BJ (cell line): Measurements from ENCODE around the gene MINDY3. TPM values are rescaled to one million over a fixed set of nuclear protein-coding genes. Genes with fewer than 3 reads are reported as not detected.
"Not testable (repeated sequence)": the region's sequence is repeated elsewhere in the genome, so short reads cannot be mapped to it uniquely, and the experiment has no call there.

Experiments
- CTCF ChIA-PET: fragments of 350-600 bp; formaldehyde crosslinking; extraction: SDS; loops from one replicate; lab custom pipeline; 2021; ENCODE audit warnings: antibody characterized with exemption, inconsistent platforms; lab: Yijun Ruan, JAX
- POLR2A ChIA-PET: fragments of 300-600 bp; sonication (Branson Sonifier 250); formaldehyde crosslinking; extraction: SDS; loops from one replicate; lab custom pipeline; 2021; ENCODE audit warnings: antibody characterized with exemption; lab: Charles Lee
- DNase-seq: peaks from one replicate; pipeline ENCODE4 v3.0.0-alpha.2; 2011; ENCODE audit warnings: low read depth
- H3K27me3 ChIP-seq: 2 replicates; pipeline ENCODE4 v1.6.0; 2011; ENCODE audit warnings: low read length; ENCODE audit not compliant: control insufficient read depth, insufficient read depth
- H3K36me3 ChIP-seq: 2 replicates; pipeline ENCODE4 v1.5.1; 2011; ENCODE audit warnings: low read length; ENCODE audit not compliant: control insufficient read depth, insufficient read depth
- H3K4me3 ChIP-seq: 2 replicates; pipeline ENCODE4 v1.5.1; 2011; ENCODE audit warnings: low read depth, mild to moderate bottlenecking, control low read depth, low read length
- polyA plus RNA-seq: library from polyadenylated mRNA; depleted of rRNA; stranded (reverse); fragments of >200 nt; gene quantifications from 2 replicates; pipeline ENCODE4 v1.2.3, GENCODE V29; 2011
- TF ChIP-seq, protein P1 (sequence below): IDR thresholded peaks from 2 replicates; pipeline ENCODE4 v1.5.1; 2011; ENCODE audit warnings: low read depth, mild to moderate bottlenecking, control low read depth, inconsistent platforms, low read length, moderate library complexity; ENCODE audit not compliant: insufficient read depth

The MINDY3 gene
- polyA plus RNA-seq, 1 experiment: 11.9 TPM

- Histone ChIP-seq H3K36me3 (no peaks in the 10 kb centered on the region), H3K4me3 (no peak overlapping the region), H3K27me3 (no peaks in the 10 kb centered on the region)
- TF ChIP-seq, protein P1, sequence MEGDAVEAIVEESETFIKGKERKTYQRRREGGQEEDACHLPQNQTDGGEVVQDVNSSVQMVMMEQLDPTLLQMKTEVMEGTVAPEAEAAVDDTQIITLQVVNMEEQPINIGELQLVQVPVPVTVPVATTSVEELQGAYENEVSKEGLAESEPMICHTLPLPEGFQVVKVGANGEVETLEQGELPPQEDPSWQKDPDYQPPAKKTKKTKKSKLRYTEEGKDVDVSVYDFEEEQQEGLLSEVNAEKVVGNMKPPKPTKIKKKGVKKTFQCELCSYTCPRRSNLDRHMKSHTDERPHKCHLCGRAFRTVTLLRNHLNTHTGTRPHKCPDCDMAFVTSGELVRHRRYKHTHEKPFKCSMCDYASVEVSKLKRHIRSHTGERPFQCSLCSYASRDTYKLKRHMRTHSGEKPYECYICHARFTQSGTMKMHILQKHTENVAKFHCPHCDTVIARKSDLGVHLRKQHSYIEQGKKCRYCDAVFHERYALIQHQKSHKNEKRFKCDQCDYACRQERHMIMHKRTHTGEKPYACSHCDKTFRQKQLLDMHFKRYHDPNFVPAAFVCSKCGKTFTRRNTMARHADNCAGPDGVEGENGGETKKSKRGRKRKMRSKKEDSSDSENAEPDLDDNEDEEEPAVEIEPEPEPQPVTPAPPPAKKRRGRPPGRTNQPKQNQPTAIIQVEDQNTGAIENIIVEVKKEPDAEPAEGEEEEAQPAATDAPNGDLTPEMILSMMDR: no peak
- CTCF ChIA-PET: no interaction called here
- POLR2A ChIA-PET: no interaction called here
- DNase-seq: peak; percentile 22
Observed at GRCh38 chr10:15857107-15857575, 3.2 kb downstream of the MINDY3 start.

DNA sequence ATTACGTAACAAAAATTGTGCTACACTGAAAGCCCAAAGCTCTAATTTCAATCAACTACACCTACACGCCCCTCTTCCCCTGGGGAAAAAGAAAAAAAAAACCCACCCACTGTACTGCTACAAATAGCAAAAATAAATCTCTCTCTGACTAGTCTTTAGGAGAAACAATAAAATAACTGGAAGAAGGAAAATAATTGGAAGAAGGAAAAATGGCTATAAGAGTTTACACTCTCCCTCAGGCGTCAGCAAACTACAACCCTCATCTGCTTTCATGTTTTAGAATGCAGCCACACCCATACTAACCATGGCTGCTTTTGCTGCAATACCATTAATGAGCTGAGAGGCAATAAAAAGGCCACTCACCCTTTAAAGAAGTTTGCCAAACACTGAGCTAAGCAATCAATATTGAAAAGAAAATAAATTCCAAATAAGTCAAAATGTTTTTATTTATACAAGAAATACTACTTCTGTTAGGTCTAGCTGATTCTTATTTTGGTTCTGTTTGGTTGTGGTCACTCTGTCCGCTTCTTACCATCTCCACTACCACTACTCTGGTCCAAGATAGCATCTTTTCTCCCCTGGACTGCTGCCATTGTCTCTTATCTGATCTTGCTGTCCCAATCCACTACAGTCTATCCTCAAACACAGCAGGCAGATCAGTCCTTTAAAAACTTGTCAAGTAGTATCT, 3.8 kb downstream of the MINDY3 start:
- no peak overlapping the region for H3K4me3 ChIP-seq
- no peaks in the 10 kb centered on the region for H3K36me3 ChIP-seq
- POLR2A ChIA-PET: no interaction called here
- peak; percentile 28 for DNase-seq
- H3K27me3 ChIP-seq: no peaks in the 10 kb centered on the region
- CTCF ChIA-PET: no interaction called here
- TF ChIP-seq, protein P1: no peak

- Histone ChIP-seq H3K27me3 (no peaks in the 10 kb centered on the region), H3K4me3 (no peak overlapping the region), H3K36me3 (no peaks in the 10 kb centered on the region)
- CTCF ChIA-PET: interaction anchor here (0.8 kb wide), 1 partner anchor 8 kb away, joined by 3 read pairs; no protein-coding TSS in a partner anchor
- POLR2A ChIA-PET: no interaction called here
- TF ChIP-seq, protein P1: no peak
- DNase-seq: no peak
Observed at GRCh38 chr10:15853800-15854199, 6.5 kb downstream of the MINDY3 start.

DNA sequence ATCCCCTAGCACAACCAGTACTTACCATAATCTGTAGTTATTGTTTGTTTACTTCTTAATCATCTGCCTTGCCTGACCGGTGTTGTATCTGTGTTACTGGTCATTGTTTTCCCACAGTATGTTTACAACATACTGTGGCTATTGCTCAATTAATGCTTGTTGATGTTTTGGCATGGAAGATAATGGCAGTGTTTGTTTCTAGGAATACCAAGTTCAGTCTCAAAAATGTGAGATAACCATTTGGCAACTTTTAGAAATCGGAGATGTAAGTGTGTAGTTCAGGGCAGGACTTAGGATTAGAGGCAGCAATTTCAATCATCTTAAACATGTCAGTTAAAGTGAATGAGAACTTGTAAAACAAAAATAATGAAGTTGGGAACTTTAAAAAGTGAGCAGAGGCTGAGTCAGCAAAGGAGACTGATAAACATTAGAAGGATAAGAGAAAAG, 8.2 kb downstream of the MINDY3 start:
- Histone ChIP-seq H3K36me3 (no peaks in the 10 kb centered on the region), H3K27me3 (no peaks in the 10 kb centered on the region), H3K4me3 (no peak overlapping the region)
- DNase-seq: no peak
- POLR2A ChIA-PET: no interaction called here
- TF ChIP-seq, protein P1: no peak
- CTCF ChIA-PET: no interaction called here

- H3K36me3 ChIP-seq, H3K27me3 ChIP-seq, CTCF ChIA-PET, DNase-seq, H3K4me3 ChIP-seq, POLR2A ChIA-PET: not testable (repeated sequence)
Observed at GRCh38 chr10:15850337-15850978, 9.8 kb downstream of the MINDY3 start.
